IPS-11a (cell line): Measurements from ENCODE around the gene CRAT.

Source experiments
- H3K4me3 ChIP-seq: one replicate; pipeline ENCODE4 v1.5.1; 2013; ENCODE audit warnings: low read depth, low read length, control low read depth

The CRAT gene

GRCh38 chr9:129110740-129111527 lies at the start of gene CRAT, which contains the start of gene PTPA:
Gene CRAT (minus strand): TSS chr9:129110793. CDS start chr9:129110509, 284 bp downstream.
Gene PTPA (plus strand): TSS chr9:129111415. CDS start chr9:129111601, 186 bp downstream.
- H3K4me3 ChIP-seq, result peak within 1 kb of the TSS; percentile 83

DNA sequence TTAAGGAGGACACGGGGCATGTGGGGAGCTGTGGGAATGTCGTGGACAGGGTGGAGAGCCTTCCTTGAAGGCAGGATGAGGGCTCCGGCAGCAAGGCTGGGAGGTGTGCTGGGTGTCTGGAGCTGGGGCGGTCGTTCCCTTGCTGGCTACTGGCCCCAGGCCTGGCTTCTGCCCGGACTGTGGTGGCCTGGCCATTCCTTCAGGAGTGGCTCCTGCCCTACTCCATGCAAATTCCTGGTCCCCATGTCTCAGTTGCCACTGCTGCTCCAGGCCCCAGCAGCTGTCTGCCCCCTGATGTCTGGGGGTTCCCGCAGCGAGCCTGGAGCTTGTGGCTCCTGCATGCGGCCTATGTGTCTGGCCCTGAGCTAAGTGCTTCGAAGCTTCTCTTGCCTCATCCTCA lies 45.6 kb upstream of the CRAT start:
- no peak overlapping the region for H3K4me3 ChIP-seq

DNA sequence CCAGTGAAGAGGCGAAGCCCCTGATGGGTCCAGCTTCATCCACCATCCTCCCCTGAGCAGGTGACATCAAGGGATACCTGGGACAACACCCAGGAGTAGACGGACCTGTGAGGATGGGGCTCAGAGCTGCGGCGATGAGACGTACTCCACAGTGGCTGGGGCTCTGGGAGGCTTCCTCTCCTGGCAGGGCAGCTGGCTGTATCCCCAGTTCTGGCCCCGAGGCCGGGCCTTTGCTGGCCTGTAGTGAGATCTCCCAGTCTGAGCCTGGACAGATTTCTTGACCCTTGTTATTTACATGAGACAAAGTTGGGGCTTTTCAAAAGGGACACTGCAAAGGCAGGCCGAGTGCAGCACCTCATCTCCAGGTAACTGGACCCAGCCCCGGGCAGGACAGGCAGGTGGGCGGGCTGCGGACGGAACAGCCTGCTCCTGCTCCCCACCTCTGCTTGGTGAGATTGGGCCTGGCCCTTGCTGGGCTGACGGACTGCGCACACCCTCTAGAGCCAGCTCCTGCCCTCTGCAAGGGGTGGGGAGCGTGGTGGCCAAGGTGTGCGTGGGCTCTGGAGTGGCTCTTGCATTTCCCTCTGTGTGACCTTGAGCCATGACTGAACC lies 44.4 kb upstream of the CRAT start:
- H3K4me3 ChIP-seq, result no peak overlapping the region

DNA sequence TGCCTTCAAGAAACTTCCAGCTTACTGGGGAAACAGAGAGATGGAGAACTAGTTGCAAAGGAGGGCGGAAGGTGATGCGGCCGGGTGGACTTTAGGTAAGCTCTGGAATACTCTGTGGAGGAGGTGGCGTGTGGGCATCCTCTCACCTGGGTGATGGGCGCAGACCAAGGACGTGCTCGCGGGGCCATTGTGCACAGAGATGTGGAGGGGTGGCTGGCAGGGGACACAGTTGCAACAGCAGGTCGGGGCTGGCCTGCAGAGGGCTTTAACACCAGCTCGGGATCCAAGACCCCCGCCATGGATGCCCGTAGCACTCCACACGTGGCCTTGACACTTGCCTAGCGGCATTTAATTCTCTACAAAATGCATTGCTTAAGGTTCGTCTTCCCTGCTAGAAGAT lies 40.9 kb upstream of the CRAT start:
- no peak overlapping the region for H3K4me3 ChIP-seq

DNA sequence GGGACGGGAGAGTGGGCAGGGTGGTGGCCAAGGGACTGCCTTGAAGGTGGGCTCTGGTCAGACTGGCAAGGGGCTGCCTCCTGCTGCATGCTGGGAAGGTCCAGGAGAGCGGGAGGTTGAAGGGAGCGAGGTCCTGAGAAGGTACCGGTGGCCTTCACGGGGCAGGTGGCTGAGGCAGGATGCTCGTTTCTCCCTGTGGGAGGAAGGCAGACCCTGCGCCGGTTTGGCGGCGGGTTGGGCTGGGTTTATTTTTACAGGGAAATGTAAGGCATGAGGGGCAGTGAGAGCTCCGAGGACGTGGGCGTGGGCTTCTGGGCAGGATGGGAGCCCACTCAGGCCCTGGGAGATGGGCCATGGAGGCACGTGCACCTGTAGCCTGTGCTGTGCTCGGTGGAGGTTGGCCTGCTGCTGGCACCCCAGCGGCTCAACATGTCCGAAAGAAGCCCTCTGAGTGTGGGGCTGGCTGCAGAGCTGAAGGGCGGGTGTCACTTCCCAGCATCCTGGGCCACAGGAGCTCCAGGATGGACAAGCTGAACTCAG lies 40.1 kb upstream of the CRAT start:
- no peak overlapping the region for H3K4me3 ChIP-seq

GRCh38 chr9:129150122-129150521 lies 39.5 kb upstream of the CRAT start:
- no peak overlapping the region for H3K4me3 ChIP-seq

GRCh38 chr9:129149442-129149841 lies 38.8 kb upstream of the CRAT start:
- no peak overlapping the region for H3K4me3 ChIP-seq

GRCh38 chr9:129148463-129149204 lies 38.0 kb upstream of the CRAT start:
- H3K4me3 ChIP-seq, result no peak overlapping the region

DNA sequence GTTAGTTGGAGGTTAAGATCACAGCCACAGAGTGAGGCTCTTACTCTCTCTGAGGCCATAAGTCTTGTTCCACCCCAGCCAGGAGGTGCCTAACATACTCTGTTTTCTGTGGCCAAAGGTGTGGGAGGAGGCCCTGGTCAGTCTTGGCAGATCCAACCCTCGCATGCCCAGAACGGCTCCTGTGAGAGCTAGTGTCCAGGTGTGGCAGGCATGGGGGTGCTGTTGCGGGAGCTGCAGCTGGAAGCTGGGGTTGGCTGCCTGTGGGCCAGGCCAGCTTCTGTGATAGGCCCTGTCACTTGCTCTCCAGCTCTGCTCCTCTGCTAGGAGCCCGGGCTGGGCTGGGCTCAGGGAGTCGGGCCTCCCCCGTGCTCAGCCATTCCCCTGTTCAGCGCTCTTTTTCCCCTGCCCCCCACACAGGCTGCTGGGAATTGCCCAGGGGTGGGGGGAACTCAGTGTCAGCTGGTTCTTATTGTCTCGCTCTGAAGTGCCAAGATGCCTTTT lies 35.9 kb upstream of the CRAT start:
- H3K4me3 ChIP-seq, result no peak overlapping the region

- H3K4me3 ChIP-seq, result no peak overlapping the region
These were observed 35.3 kb upstream of the CRAT start for GRCh38 chr9:129145841-129146292.

- no peak overlapping the region for H3K4me3 ChIP-seq
These were observed 34.7 kb upstream of the CRAT start for GRCh38 chr9:129145316-129145715.

- H3K4me3 ChIP-seq, result no peak overlapping the region
These were observed 32.7 kb upstream of the CRAT start for GRCh38 chr9:129143031-129143927.

DNA sequence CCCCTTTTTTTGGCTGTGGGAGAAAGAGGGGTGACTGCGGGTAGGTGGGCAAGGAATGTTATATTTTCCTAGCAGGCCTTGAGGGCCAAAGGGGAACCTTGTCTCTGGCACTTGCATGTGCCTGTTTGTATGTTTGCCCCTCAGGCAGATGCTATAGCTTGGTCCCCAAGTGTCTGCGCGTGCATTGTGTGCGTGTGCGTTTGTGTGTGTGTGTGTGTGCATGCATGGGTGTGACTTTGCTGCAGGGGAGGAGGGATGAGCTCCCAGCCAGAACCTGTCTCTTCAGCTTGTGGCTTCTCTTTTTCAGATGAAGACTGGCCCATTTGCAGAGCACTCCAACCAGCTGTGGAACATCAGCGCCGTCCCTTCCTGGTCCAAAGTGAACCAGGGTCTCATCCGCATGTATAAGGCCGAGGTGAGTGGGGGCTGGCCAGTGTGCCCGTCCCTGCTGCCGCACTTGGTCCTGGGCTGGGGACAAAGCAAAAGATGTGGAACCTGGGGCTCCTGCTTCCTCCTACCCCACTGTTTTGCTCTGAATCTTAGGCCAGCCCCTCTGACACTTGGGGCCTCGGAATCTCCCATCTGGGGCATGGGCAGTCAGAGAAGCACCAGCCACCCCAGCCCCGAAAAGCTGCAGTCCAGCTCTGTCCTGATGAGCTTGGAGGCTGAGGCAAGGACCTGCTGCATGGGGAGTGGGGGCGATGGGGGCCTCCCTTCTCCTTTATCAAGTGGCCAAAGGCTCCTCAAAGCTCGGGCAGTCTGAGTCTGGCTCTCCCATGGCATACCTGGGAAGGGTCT lies 31.7 kb upstream of the CRAT start:
- H3K4me3 ChIP-seq, result no peak overlapping the region

DNA sequence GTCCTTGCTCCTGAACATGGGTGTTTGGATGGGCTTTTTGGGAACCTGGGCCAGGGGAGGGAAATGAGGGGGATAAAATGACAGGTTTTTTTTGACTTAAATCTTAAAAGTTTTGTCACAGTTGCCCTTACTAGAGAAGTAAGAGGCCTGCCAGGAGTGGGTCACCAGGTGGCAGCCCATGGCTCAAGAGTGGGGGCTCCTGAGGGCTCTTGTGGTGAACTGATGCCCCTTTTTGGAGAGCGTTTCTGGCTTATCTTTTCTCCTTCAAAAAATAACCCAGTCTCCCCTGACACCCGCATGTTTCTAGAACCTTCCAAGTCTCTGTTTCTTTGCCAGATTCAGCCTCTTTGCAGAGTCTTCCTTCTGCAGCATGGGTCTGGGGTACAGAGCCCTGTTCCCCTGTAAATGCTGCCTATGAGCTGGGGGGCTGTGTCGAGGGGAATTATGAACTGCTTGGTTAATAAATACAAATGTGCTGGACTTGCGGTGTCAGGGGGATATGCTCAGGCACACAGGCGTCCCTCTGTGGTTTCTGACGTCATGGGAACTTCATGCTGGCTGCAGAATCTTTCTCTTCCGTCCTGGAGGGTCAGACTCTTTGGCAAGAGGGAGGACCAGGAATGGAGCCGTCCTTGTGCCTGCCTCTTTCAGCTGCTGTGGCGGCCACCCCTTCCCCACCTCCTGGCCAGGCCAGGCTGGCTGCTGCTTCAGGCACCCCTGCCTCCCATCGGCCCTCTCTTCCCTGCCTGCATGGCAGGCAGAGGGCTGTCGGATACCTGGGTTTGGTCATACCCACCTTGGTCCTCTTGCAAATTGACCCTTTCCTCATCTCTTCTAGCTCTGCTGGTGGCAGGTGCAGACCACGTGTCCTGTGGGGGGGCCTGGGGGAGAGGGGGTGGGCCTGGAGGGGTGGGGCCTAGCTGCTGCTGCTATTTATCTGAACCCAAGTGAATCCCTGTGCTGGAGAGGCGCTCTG lies 30.8 kb upstream of the CRAT start:
- no peak overlapping the region for H3K4me3 ChIP-seq

DNA sequence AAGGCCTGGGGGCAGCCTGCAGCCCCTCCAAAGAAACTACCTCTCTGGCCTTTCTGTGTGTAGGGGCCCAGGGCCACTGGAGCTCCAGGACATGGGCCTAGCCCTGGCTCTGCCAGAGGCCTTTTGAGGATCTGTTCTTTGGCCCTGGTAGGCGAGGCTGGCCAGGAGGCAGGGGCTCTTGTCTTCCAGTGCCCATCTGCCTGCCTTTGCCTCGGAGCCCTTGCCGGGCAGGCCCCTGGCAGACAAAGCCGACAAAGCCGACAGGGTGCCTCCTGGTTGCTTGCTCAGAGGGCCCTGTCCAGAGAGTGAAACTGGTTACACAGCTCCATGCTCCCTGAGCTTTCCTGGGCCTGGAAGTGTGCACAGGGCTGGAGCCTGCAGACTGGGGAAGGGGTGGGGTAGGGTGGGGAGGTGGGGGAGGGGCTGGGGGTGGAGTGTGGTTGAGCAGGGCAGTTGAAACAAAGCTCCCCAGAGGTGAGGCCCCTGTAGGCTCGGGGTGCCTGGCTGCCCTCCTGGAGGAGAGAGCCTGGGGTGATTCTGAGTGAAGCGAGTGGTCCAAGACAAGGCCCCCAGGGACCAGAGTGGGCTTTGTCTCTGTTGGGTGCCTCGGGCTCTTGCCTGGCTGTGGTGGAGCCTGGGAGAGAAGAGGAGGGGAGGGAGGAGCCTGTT lies 29.9 kb upstream of the CRAT start:
- H3K4me3 ChIP-seq, result peak overlapping the region; percentile 13

DNA sequence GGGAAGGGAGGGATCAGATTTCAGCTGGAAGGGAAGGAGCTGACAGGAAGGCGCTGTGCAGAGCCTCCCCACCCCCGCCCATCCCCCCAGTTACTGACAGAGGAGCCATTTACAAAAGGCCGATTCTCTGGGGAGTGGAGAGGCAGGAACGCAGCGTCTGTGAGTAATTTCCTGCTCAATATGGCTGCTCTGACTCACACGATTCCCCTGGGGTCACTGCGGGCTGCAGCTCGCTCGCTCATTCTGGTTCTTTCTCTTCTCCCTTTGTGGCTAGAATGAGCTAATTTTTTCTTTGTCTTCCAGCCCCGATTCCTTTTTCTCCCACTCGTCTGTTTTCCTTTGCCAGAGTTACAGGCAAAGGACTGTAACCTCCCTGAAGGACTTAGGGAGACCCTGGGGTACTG lies 29.4 kb upstream of the CRAT start:
- H3K4me3 ChIP-seq, result peak overlapping the region; percentile 13

GRCh38 chr9:129139233-129139992 lies 28.8 kb upstream of the CRAT start:
- no peak overlapping the region for H3K4me3 ChIP-seq
